ENCODE measurements around the gene SLC38A2.

DNA sequence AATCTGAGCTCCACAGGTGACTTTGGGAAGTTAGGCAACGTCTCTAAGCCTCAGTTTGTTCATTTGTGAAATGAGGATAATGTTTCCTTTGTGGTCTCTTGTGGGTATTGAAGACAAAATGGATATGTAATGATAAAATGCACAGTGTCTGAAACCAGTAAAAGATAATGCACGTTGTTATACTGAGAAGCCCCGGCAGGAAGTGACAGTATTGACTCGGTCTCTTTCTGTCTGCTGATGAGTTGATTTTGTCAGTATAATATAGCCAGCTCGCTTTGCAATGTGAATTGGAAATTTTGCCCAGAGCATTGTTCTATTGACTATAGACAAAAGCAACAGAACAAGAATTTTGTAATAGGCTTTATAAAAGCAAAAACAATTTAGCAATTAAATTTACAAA, 54.5 kb downstream of the SLC38A2 start:
- TF ChIP-seq CTCF (IDR thresholded peaks at IDR 0.05; ENCODE audit: poor library complexity, severe bottlenecking) (no peak), RAD21 (conservative IDR thresholded peaks at IDR 0.05) (no peak)
